Prostate gland (tissue), 2 donors: ENCODE measurements around the gene KCNK1. TPM values are rescaled to one million over a fixed set of nuclear protein-coding genes. Genes with fewer than 3 reads are reported as not detected.

Source experiments
- DNase-seq: peaks from one replicate; pipeline ENCODE4 v3.0.0-alpha.2; 2019; ENCODE audit warnings: low spot score
- H3K27ac ChIP-seq, 2 donors: fragments of 200-600 bp; sonication (generic); 2 replicates each; pipeline ENCODE4 v1.5.1; 2017 to 2019
- H3K27me3 ChIP-seq: fragments of 200-600 bp; sonication (generic); replicated peaks from 2 replicates; pipeline ENCODE4 v1.5.1; 2019; ENCODE audit not compliant: insufficient read depth
- H3K36me3 ChIP-seq, 2 donors: fragments of 200-600 bp; sonication (generic); 1 replicate in 1 of 2; 2 replicates in 1 of 2; pipeline versions ENCODE4 v1.5.1 to v1.8.1; 2017 to 2019
- H3K4me1 ChIP-seq: fragments of 200-600 bp; sonication (generic); replicated peaks from 2 replicates; pipeline ENCODE4 v1.5.1; 2019
- H3K4me3 ChIP-seq, 2 donors: fragments of 200-600 bp; sonication (generic); 2 replicates each; pipeline ENCODE4 v1.5.1; 2017 to 2019
- H3K9me3 ChIP-seq: fragments of 200-600 bp; sonication (generic); 2 replicates; pipeline ENCODE4 v1.5.1; 2017
- POLR2A ChIP-seq: fragments of 450-650 bp; IDR thresholded peaks from one replicate; pipeline ENCODE4 v1.6.1; 2016; ENCODE audit warnings: antibody characterized with exemption, mild to moderate bottlenecking
- POLR2AphosphoS5 ChIP-seq: sonication (generic); formaldehyde crosslinking; IDR thresholded peaks from one replicate; pipeline ENCODE4 v1.6.1; 2017; ENCODE audit warnings: antibody characterized with exemption
- WGBS: methylation state at CpG from one replicate; pipeline ENCODE4 v1.1.5; 2018; 5-methylcytosine and 5-hydroxymethylcytosine counted together
- intact Hi-C: fragments of 100-400 bp; cut with DNase I; formaldehyde crosslinking; loops from one replicate; pipeline ENCODE4 v1.14.2; 2022
- total RNA-seq, 2 donors: library from RNA; depleted of rRNA; stranded (reverse); fragments of >200 nt; gene quantifications; one replicate each; pipeline ENCODE4 v1.1.0, GENCODE V29; 2016
- TF ChIP-seq, protein P1 (sequence below), 4 experiments: fragments of 200-600 bp in 2 of 4; fragments of 450-650 bp in 2 of 4; sonication (generic) in 2 of 4; IDR thresholded peaks; 1 replicate in 3 of 4; 2 replicates in 1 of 4; pipeline ENCODE4 v1.5.1; 2016 to 2019; ENCODE audit warnings: antibody characterized with exemption in 4 of 4, mild to moderate bottlenecking in 2 of 4, moderate library complexity in 2 of 4

KCNK1 gene
- total RNA-seq, 2 donors from 2014 or later = 4.0 to 9.7 TPM

DNA sequence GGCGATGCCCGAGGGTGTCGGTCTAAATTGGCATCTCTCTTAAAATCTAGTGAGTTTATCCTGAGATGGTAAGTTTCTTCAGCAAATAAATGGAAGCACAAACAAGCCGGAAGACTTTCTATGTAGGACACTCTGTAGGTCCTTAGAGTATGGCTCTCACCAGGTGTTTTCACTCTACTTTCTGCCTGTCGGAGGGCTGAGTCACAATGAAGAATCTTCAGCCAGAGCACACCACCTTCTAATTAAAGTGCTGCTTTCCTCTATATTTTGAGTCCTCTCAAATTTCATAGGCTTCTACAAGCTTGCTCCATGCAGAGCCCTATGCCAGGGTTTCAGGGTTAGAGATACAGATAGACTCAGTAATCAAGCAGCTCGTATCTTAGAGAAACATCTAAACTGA lies 27.1 kb downstream of the KCNK1 start:
- no peaks in the 10 kb centered on the region for H3K9me3 ChIP-seq
- TF ChIP-seq, protein P1, sequence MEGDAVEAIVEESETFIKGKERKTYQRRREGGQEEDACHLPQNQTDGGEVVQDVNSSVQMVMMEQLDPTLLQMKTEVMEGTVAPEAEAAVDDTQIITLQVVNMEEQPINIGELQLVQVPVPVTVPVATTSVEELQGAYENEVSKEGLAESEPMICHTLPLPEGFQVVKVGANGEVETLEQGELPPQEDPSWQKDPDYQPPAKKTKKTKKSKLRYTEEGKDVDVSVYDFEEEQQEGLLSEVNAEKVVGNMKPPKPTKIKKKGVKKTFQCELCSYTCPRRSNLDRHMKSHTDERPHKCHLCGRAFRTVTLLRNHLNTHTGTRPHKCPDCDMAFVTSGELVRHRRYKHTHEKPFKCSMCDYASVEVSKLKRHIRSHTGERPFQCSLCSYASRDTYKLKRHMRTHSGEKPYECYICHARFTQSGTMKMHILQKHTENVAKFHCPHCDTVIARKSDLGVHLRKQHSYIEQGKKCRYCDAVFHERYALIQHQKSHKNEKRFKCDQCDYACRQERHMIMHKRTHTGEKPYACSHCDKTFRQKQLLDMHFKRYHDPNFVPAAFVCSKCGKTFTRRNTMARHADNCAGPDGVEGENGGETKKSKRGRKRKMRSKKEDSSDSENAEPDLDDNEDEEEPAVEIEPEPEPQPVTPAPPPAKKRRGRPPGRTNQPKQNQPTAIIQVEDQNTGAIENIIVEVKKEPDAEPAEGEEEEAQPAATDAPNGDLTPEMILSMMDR (IDR thresholded peaks at IDR 0.05) = no peak
- TF ChIP-seq POLR2AphosphoS5 (no peak), POLR2A (no peak)
- H3K4me1 ChIP-seq = no peaks in the 10 kb centered on the region
- no peaks in the 10 kb centered on the region for H3K27me3 ChIP-seq
- DNase-seq = no peak
- WGBS = 82% methylated on average over 6 of the region's 6 CpGs
- intact Hi-C loops = no loop called here
- no peaks in the 10 kb centered on the region for H3K36me3 ChIP-seq
- no peak overlapping the region for H3K4me3 ChIP-seq
- H3K27ac ChIP-seq = no peak overlapping the region

DNA sequence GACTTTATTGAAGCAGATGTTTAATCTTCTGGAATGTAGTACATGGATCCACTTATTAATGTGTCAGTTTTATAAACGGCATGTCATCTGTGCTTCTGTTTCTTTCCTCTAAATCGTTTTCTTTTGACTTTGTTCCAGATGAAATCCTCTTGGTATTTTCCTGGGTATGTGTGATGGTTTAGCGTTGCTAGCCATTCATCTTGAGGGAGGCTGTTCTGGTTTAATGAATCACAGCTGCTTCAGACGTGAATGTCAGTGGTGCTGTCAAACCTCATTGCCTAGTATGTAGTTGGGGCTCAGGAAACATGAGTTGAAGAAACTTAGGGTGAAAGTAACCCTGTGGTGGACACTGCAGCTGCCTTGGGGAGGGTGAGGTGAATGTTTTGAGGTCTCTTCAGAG lies 33.2 kb downstream of the KCNK1 start:
- no peak for DNase-seq
- H3K27ac ChIP-seq = no peak overlapping the region
- no peaks in the 10 kb centered on the region for H3K27me3 ChIP-seq
- no peak overlapping the region for H3K4me3 ChIP-seq
- H3K36me3 ChIP-seq = no peaks in the 10 kb centered on the region
- H3K4me1 ChIP-seq = no peaks in the 10 kb centered on the region
- intact Hi-C loops = no loop called here
- 31% methylated on average over 4 of the region's 4 CpGs for WGBS
- H3K9me3 ChIP-seq = no peaks in the 10 kb centered on the region
- TF ChIP-seq, protein P1 (IDR thresholded peaks at IDR 0.05) = no peak
- TF ChIP-seq POLR2AphosphoS5 (no peak), POLR2A (no peak)

- Histone ChIP-seq H3K9me3 (no peaks in the 10 kb centered on the region), H3K4me3 (no peak overlapping the region), H3K36me3 (no peaks in the 10 kb centered on the region), H3K27ac (no peak overlapping the region), H3K27me3 (no peaks in the 10 kb centered on the region), H3K4me1 (no peaks in the 10 kb centered on the region)
- no peak for DNase-seq
- 90% methylated on average over 2 of the region's 2 CpGs for WGBS
- intact Hi-C loops = no loop called here
- no peak for TF ChIP-seq POLR2A
- TF ChIP-seq, protein P1 (IDR thresholded peaks at IDR 0.05) = no peak
- TF ChIP-seq POLR2AphosphoS5 = no peak
These were observed 33.7 kb downstream of the KCNK1 start for GRCh38 chr1:233647636-233648035.

DNA sequence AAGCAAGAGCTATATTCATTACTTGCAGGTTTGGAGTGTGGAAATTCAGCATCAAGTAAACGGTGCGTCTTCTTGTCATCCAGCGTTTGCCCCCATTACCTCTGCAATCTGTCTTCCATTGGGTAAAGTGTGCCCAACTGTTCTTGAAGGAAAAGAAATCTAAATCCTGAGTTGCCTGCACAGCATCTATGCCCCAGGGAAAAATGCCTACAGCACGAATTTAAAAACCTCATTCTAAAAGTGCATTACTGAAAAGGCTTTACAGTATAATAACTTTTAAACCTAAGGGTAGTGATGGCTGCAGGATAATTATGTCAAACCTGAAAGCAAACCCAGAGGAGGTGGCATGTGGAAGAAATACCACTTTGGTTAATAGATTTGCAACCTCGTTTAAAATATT lies 37.2 kb downstream of the KCNK1 start:
- DNase-seq = no peak
- H3K4me1 ChIP-seq = no peaks in the 10 kb centered on the region
- no peak overlapping the region for H3K4me3 ChIP-seq
- H3K27ac ChIP-seq = no peak overlapping the region
- H3K27me3 ChIP-seq = no peaks in the 10 kb centered on the region
- WGBS = 85% methylated on average over 5 of the region's 5 CpGs
- no peaks in the 10 kb centered on the region for H3K9me3 ChIP-seq
- H3K36me3 ChIP-seq = no peaks in the 10 kb centered on the region
- intact Hi-C loops = no loop called here
- no peak for TF ChIP-seq POLR2AphosphoS5
- TF ChIP-seq, protein P1 (IDR thresholded peaks at IDR 0.05) = no peak
- TF ChIP-seq POLR2A = no peak

DNA sequence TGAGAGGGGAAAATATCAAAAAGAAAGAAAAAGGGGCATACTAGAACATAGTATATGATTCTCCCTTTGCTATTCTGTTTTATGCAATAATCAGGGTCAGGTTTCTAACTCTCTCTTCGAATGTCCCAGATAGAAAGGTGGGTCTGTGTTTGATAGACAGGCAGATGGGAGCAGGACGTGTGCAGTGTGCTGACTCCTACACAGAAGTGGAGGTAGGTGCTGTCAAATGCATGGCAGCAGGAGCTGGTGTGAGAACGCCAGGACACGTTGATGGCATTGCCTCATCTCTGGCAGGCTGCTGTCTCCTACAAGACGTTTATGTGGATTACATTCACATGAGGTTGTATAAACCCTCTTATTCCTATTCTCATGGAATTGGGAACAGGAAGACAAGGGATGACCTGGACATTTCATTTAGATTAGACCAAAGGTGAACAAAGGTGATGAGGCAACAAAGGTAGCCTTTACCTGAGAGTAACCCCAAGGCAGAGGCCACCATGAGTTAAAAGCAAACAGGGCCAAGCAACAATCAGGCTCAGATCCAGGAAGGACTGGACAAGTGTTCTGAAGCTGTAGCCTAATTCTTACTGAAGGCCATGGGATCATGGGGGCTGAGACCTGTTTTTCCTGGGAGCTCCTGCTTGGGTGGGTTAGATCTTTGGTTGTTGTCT lies 37.8 kb downstream of the KCNK1 start:
- TF ChIP-seq POLR2AphosphoS5 (no peak), POLR2A (no peak)
- TF ChIP-seq, protein P1 (IDR thresholded peaks at IDR 0.05) = no peak
- intact Hi-C loops = no loop called here
- Histone ChIP-seq H3K27ac (no peak overlapping the region), H3K4me1 (no peaks in the 10 kb centered on the region), H3K4me3 (no peak overlapping the region), H3K27me3 (no peaks in the 10 kb centered on the region), H3K9me3 (no peaks in the 10 kb centered on the region), H3K36me3 (no peaks in the 10 kb centered on the region)
- WGBS = 75% methylated on average over 5 of the region's 5 CpGs
- DNase-seq = no peak
